Adipocyte (in vitro differentiated cells): Measurements from ENCODE around the gene ERBB2.
A peak's percentile ranks its signal among the peaks of the same experiment; 100 is the strongest.

Source experiments
- DNase-seq: peaks from one replicate; pipeline ENCODE4 v3.0.0-alpha.2; 2015; ENCODE audit warnings: low read depth
- H3K27me3 ChIP-seq: replicated peaks from 2 replicates; pipeline ENCODE4 v1.7.0; 2013; ENCODE audit warnings: mild to moderate bottlenecking, low read length, moderate library complexity; ENCODE audit not compliant: control insufficient read depth, insufficient read depth
- H3K36me3 ChIP-seq: 2 replicates; pipeline ENCODE4 v1.7.0; 2013; ENCODE audit warnings: low read length, mild to moderate bottlenecking, moderate library complexity; ENCODE audit not compliant: control insufficient read depth, insufficient read depth, severe bottlenecking
- H3K4me1 ChIP-seq: 2 replicates; pipeline ENCODE4 v1.7.0; 2013; ENCODE audit warnings: mild to moderate bottlenecking, low read length, moderate library complexity; ENCODE audit not compliant: control insufficient read depth, insufficient read depth
- H3K4me3 ChIP-seq: 2 replicates; pipeline ENCODE4 v1.7.0; 2013; ENCODE audit warnings: mild to moderate bottlenecking, low read length, moderate library complexity
- H3K9ac ChIP-seq: 2 replicates; pipeline ENCODE4 v1.7.0; 2013; ENCODE audit warnings: mild to moderate bottlenecking, low read length, moderate library complexity
- H3K9me3 ChIP-seq: 2 replicates; pipeline ENCODE4 v1.7.0; 2013; ENCODE audit warnings: mild to moderate bottlenecking, low read length, moderate library complexity; ENCODE audit not compliant: control insufficient read depth

ERBB2 gene

DNA sequence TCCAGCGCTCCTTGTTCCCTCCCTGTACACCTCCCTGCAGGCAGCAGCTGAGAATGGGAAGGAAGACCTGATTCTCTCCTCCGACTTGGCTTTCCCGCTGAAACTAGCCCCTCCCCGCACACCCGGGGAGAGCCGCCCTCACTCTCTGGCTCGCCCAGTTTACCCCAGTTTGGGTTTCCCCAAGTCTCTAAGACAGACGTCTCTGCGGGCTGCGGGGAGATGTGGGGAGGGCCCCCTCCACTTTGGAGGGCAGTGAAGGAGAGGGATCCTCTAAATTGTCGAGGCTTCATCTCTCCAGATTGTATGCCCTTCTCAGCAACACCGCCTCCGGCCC lies 38.7 kb downstream of the ERBB2 start:
- Histone ChIP-seq H3K9ac (no peak overlapping the region), H3K4me3 (no peak overlapping the region), H3K9me3 (no peaks in the 10 kb centered on the region), H3K4me1 (no peaks in the 10 kb centered on the region), H3K36me3 (no peaks in the 10 kb centered on the region), H3K27me3 (peaks cover 8% of the 10 kb centered on the region)
- no peak for DNase-seq

DNA sequence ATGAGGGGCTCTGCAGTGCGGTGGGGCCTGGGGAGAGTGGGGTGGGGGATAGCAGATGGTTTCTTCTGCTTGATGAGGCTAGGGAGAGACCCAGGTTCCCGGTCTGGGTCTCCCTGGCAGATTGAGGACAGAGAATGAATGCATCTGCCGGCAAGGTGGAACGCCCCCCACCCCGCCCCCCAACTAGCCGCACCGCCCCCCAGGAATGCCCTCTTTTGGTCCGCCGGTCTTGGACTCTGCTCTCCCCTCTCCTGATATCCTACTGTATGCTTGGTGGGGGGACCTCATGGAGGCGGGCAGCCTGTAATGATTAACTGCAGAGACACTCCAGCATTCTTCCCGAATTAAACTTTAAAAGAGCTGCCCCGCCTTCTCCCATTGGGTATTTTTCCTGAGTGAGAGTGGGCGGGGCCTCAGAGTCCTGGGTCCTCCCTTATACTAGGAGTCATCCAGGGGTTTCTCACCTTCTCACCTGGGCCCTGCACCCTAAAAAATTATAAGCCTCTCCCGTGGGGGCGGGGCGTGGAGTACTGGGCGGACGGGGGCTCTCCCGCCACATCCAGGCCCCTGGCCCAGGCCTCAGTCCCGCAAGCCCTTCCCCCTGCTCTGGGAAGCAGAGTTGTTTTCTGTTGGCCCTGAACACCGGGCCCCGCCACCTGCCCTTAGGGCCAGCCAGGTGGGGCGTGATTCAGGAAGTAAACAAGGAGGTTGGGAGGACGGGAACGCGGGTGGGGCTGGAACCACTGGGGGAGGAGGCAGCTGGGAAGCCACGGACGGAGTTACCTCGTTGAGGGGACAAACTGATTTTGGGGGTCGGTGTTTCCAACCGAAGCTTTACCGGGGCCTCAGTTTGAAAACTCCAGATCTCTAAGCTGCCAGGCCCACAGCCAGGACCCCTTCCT lies 39.4 kb downstream of the ERBB2 start:
- H3K27me3 ChIP-seq, result peaks cover 12% of the 10 kb centered on the region
- H3K4me3 ChIP-seq, result peak overlapping the region; percentile 54
- H3K4me1 ChIP-seq, result no peaks in the 10 kb centered on the region
- peak; percentile 57 for DNase-seq
- no peaks in the 10 kb centered on the region for H3K9me3 ChIP-seq
- peak overlapping the region; percentile 4 for H3K9ac ChIP-seq
- no peaks in the 10 kb centered on the region for H3K36me3 ChIP-seq

DNA sequence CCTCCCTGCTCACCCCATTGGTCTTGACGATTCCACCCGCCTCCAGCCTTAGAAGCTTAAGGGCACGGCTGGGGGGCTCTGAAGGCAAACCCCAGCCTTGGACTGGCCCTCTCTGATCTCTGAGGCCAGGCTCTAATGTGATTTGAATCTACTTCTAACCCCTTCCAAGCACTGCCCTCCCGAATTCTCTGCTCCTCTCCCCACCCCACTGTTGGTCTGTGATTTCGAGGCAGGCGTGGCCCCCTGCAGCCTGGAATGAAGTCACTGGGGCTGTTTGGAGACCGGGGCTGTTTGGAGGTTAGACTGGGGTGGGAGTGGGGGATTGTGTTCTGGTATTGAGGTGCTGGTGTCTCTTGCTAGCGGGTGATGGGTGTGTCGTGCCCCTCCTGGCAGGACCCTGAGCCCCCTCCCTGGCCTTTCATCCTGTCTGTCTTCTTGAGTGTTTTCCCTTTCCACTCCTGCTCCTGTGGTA lies 40.1 kb downstream of the ERBB2 start:
- H3K36me3 ChIP-seq, result no peaks in the 10 kb centered on the region
- H3K4me3 ChIP-seq, result no peak overlapping the region
- H3K9ac ChIP-seq, result peak overlapping the region; percentile 4
- no peak for DNase-seq
- H3K9me3 ChIP-seq, result no peaks in the 10 kb centered on the region
- H3K4me1 ChIP-seq, result no peaks in the 10 kb centered on the region
- peaks cover 14% of the 10 kb centered on the region for H3K27me3 ChIP-seq

DNA sequence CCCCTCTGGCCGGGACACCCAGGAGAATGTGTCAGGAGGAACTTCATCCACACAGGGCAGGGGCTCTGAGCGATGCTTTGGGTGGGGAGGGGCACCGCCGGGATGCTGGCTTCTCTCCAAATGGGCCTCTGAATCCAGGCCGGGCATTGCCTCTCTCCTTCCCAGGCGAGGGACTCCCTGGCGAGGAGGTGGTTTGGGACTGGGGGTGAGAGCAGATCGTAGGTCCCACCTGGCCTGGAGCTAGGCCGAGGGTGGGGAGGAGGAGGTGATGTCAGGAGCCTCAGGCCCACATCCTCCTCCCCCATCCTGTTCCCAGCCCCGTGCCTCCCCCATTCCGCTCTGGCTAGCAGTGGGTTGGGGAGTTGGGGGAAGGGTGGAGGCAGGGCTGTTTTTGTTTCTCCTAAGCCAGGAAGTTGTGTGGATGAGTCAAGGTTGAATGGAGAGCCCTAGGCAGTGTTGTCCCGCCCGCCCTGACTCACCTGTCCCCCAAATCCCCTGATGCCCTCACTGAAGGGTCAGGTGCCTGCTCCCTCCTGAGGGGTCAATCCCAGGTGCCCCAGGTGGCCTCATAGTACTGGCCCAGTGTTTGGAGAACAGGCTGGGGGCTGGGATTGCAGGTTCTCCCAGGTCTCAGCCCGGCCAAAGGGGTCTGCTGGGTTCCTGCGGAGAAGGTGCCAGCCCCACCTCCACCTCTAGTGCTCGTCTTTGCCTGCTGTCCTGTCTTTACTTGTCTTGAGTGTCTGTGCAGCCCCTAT lies 40.7 kb downstream of the ERBB2 start:
- Histone ChIP-seq H3K4me1 (no peaks in the 10 kb centered on the region), H3K4me3 (no peak overlapping the region), H3K9ac (no peak overlapping the region), H3K27me3 (peaks cover 14% of the 10 kb centered on the region), H3K9me3 (no peaks in the 10 kb centered on the region), H3K36me3 (no peaks in the 10 kb centered on the region)
- DNase-seq, result no peak

DNA sequence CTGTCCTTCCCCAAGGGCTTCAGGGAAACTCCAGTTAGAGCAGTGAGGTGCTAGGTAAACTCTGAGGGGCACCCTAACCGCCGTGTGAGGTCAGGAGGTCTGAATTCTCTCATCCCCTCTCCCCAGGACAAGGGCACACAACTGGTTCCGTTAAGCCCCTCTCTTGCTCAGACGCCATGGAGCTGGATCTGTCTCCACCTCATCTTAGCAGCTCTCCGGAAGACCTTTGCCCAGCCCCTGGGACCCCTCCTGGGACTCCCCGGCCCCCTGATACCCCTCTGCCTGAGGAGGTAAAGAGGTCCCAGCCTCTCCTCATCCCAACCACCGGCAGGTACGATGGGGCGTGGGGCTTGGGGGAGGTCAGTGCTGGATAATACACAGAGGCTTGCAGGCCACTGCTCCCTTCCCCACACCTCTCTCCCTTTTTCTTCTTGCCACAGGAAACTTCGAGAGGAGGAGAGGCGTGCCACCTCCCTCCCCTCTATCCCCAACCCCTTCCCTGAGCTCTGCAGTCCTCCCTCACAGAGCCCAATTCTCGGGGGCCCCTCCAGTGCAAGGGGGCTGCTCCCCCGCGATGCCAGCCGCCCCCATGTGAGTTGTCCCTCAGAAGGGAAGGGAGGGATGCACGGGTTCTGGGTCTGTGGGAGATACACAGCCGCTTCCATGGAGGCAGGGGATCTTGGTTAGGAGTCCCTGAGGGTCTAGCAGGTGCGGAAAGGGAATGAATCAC lies 42.4 kb downstream of the ERBB2 start:
- no peak overlapping the region for H3K4me3 ChIP-seq
- no peak for DNase-seq
- no peaks in the 10 kb centered on the region for H3K36me3 ChIP-seq
- peaks cover 14% of the 10 kb centered on the region for H3K27me3 ChIP-seq
- H3K4me1 ChIP-seq, result no peaks in the 10 kb centered on the region
- H3K9me3 ChIP-seq, result no peaks in the 10 kb centered on the region
- H3K9ac ChIP-seq, result no peak overlapping the region

DNA sequence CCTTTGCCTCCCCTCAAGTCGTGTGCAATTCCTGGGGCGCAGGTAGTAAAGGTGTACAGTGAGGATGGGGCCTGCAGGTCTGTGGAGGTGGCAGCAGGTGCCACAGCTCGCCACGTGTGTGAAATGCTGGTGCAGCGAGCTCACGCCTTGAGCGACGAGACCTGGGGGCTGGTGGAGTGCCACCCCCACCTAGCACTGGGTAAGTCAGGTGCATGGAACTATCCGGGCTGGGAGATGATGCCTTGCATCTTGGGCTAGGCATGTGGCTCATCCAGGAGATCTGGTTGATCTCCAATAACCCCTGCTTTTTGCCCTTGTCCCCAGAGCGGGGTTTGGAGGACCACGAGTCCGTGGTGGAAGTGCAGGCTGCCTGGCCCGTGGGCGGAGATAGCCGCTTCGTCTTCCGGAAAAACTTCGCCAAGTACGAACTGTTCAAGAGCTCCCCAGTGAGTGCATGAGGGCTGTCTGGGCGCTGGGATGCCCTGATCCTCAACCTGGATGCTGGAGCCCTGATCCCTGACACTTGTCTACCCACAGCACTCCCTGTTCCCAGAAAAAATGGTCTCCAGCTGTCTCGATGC lies 43.1 kb downstream of the ERBB2 start:
- Histone ChIP-seq H3K36me3 (no peaks in the 10 kb centered on the region), H3K4me3 (no peak overlapping the region), H3K9me3 (no peaks in the 10 kb centered on the region), H3K9ac (no peak overlapping the region), H3K27me3 (peaks cover 11% of the 10 kb centered on the region), H3K4me1 (no peaks in the 10 kb centered on the region)
- no peak for DNase-seq

DNA sequence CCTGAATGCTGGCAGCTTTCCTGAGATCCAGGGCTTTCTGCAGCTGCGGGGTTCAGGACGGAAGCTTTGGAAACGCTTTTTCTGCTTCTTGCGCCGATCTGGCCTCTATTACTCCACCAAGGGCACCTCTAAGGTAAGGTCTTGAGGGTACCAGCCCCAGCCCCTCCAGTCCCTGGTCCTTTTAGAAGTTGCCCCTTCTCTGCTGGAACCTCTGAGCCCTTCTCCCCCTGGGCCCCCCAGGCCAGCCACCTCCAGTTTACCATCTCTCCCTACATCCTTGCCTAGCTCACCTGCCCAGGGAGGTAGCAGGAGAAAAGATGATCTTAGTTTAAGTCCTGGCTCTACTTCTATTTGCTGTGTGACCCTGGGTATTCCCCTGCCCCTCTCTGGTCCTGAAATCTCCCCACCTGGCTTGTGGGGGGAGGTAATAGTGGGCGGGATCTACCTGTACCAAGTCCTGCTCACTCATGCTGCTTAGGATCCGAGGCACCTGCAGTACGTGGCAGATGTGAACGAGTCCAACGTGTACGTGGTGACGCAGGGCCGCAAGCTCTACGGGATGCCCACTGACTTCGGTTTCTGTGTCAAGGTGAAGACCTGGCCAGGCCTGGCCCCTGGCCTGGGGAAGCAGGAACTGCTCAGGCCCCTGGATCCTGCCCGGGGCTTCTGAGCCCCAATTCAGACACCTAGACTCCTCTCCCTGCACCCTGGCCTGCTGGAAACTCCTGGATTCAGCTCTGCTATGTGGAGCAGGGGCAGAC lies 44.4 kb downstream of the ERBB2 start:
- Histone ChIP-seq H3K4me1 (no peaks in the 10 kb centered on the region), H3K9ac (no peak overlapping the region), H3K4me3 (no peak overlapping the region), H3K9me3 (no peaks in the 10 kb centered on the region), H3K27me3 (peaks cover 9% of the 10 kb centered on the region), H3K36me3 (no peaks in the 10 kb centered on the region)
- no peak for DNase-seq

DNA sequence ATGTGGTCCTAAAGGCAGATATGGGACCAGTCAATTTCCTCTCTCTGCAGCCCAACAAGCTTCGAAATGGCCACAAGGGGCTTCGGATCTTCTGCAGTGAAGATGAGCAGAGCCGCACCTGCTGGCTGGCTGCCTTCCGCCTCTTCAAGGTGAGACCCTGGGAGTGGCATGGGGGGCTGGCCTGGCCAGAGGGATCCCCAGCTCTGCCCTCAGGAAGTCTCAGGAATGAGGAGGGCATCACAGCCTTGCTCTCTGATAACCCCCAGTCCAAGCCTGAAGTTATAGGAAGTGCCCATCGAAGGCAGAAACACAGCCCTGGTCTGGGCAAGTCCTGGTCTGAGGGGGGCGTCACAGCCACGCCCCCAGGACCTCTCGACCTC lies 45.0 kb downstream of the ERBB2 start:
- Histone ChIP-seq H3K4me3 (no peak overlapping the region), H3K27me3 (peaks cover 9% of the 10 kb centered on the region), H3K9ac (no peak overlapping the region), H3K9me3 (no peaks in the 10 kb centered on the region), H3K4me1 (no peaks in the 10 kb centered on the region), H3K36me3 (no peaks in the 10 kb centered on the region)
- no peak for DNase-seq

DNA sequence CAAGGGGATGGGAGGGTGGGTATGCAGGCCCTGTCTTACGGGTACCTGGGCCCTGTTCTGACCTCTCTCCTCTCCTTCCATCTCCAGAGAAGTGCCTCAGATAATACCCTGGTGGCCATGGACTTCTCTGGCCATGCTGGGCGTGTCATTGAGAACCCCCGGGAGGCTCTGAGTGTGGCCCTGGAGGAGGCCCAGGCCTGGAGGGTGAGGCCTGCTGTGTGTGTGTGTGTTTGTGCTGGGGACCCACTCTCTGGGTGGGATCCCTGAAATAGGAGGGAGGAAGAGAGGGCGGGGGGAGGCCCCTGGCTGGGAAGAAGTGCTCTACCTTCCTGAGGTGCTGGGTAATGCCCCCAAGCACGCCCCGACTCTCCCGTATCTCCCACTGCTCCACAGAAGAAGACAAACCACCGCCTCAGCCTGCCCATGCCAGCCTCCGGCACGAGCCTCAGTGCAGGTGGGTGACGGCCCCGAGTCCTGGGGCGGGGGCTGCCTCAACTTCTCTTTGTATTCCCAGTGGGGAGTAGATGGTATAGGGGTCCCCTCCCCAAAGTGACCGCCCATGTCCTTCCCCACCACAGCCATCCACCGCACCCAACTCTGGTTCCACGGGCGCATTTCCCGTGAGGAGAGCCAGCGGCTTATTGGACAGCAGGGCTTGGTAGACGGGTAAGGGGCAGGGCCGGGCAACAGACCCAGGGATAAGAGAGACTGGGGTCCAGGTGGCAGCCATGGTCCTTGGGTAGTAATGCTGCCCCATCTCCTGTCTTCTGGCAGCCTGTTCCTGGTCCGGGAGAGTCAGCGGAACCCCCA lies 45.7 kb downstream of the ERBB2 start:
- H3K36me3 ChIP-seq, result no peaks in the 10 kb centered on the region

DNA sequence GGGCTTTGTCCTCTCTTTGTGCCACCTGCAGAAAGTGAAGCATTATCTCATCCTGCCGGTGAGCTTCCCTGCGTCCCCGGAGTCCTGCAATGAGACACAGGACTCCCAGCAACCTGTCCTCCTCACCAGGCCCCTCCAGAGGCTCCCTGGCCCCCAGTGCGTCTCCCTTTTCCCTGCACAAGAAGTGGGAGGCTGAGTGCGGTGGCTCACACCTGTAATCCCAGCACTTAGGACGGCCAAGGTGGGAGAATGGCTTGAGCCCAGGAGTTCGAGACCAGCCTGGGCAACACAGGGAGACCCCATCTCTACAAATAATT lies 46.2 kb downstream of the ERBB2 start:
- no peaks in the 10 kb centered on the region for H3K9me3 ChIP-seq
- H3K36me3 ChIP-seq, result no peaks in the 10 kb centered on the region
- DNase-seq, result no peak
- H3K4me3 ChIP-seq, result no peak overlapping the region
- no peak overlapping the region for H3K9ac ChIP-seq
- H3K4me1 ChIP-seq, result peaks cover 9% of the 10 kb centered on the region
- peaks cover 9% of the 10 kb centered on the region for H3K27me3 ChIP-seq

More for the DNA sequence above, 45.7 kb downstream of the ERBB2 start:
- peaks cover 9% of the 10 kb centered on the region for H3K27me3 ChIP-seq
- DNase-seq, result no peak
- no peaks in the 10 kb centered on the region for H3K9me3 ChIP-seq
- H3K4me3 ChIP-seq, result no peak overlapping the region
- peaks cover 6% of the 10 kb centered on the region for H3K4me1 ChIP-seq
- no peak overlapping the region for H3K9ac ChIP-seq
